ENCODE results near the gene KMT2B.
"Not testable (repeated sequence)": the region's sequence is repeated elsewhere in the genome, so short reads cannot be mapped to it uniquely, and the experiment has no call there.

Gene KMT2B

GRCh38 chr19:35717665-35718344 lies at the start of gene KMT2B:
Gene KMT2B, plus strand, starts transcription at chr19:35718003. Its CDS starts 16 bp downstream, at chr19:35718019.
- DNase-seq (ENCODE audit: low spot score): peak; percentile 99

- no peak for DNase-seq (ENCODE audit: low spot score)
Measured at GRCh38 chr19:35669566-35669965, 48.2 kb upstream of the KMT2B start.

DNA sequence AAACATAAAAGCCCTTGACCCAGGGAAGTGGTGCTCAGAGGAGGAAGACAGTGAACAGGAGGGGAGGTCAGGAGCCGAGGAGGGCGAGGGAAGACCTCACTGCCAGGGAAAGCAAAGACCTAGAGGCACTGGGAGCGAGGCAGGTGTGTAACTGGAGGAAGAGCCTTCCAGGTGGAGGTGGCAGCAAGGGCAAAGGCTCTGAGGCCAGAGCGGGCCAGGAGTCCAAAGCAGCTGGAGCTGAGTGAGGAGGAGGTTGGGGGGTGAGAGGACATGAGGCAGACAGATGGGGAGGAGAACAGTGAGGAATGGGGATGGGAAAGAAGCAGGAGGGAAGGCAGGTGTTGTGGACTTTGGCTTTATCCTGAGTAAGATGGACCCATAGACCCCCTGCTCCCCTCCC lies 47.8 kb upstream of the KMT2B start:
- no peak for DNase-seq (ENCODE audit: low spot score)

DNA sequence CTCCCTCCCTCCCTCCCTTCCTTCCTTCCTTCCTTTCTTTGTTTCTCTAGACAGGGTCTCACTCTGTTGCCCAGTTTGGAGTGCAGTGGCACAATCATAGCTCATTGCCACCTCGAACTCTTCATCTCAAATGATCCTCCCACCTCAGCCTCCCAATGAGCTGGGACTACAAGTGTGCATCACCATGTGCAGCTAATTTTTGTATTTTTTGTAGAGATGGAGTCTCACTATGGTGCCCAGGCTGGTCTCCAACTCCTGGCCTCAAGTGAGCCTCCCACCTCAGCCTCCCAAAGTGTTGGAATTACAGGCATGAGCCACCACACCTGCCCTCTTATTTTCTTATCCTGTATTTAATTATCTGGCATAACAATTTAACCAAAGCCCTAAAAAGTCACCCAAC lies 47.1 kb upstream of the KMT2B start:
- no peak for DNase-seq (ENCODE audit: low spot score)

DNA sequence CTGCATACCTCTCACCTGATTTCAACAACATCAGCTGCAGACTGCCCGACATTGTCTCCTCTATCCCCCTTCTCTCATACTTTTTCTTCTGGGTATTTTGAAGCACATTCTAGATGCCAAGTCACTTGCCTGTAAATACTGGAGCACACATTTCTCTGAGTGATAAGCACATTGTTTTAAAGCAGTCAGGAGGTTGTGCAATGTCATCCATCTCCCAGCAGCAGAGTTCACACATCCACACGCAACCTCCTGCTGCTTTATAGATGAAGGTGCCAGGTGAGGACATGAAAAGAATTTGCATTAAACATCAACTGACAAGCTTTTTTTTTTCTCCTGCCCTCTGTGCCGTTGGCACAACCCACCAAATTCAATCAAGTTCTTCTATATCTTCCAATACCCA lies 46.0 kb upstream of the KMT2B start:
- no peak for DNase-seq (ENCODE audit: low spot score)

DNA sequence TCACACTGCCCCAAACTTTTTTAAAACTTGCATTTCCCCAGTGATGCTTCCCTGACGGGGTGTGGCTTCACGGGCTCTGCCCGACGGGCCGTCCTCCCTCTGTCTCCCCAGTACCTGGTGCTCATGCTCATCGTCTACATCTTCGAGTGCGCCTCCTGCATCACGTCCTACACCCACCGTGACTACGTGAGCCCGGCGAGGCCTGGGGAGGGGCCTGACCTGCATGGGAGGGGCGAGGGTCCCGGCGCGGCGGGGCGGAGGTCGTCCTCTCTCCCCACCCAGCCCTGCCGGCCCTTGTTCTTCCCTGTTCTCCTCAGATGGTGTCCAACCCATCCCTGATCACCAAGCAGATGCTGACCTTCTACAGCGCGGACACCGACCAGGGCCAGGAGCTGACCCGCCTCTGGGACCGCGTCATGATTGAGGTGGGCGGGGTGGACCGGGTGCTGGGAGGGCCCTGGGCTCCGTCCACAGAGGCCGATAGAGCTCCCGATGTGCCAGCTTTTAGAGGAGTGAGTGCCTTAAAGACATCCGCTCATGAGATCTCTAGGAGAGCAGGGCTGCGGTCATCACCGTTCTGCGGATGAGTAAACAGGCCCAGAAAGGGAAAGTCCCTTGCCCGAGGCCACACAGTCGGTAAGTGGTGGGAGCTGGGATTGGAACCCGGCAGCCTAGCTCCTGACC lies 44.5 kb upstream of the KMT2B start:
- DNase-seq (ENCODE audit: low spot score): no peak

DNA sequence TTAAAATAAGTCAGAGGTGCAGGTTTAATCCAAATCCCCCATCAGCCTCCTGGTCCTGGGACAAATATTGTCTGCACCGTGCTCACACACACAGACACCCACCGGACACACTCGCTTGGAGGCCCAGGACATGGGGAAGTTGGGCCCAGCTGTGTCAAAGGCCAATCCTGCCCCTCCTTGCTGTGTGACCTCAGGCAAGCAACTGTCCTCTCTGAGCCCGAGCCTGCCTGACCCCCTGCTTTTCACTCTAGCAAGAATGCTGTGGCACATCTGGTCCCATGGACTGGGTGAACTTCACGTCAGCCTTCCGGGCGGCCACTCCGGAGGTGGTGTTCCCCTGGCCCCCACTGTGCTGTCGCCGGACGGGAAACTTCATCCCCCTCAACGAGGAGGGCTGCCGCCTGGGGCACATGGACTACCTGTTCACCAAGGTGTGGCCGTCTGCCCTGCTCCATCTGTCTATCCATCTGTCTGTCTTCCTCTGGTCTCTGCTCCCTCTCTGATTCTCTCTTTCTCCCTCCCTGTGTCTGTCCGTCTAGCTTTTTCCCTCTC lies 42.1 kb upstream of the KMT2B start:
- DNase-seq (ENCODE audit: low spot score): no peak

GRCh38 chr19:35689836-35690235 lies 28.0 kb upstream of the KMT2B start:
- DNase-seq (ENCODE audit: low spot score): no peak

GRCh38 chr19:35691106-35691505 lies 26.7 kb upstream of the KMT2B start:
- not testable (repeated sequence) for DNase-seq (ENCODE audit: low spot score)

GRCh38 chr19:35692010-35692409 lies 25.8 kb upstream of the KMT2B start:
- DNase-seq (ENCODE audit: low spot score): no peak

DNA sequence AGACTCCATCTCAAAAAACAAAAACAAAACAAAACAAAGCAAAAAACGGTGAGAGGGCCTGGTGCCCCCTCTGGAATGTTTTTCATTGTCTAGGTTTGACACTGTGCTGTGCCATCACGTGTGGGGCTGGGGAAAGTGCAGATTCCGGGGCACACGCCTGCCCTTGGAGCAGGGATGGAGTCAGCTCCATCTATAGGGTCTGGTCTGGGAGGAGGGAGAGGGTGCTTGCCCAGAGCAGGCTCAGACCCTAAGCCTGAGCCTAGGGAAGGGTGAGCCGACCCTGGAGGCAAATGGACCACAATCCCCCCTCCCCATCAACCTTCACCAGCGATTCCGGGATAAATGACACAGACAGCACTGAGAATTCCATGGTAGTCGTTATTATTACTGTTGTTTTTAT lies 24.4 kb upstream of the KMT2B start:
- no peak for DNase-seq (ENCODE audit: low spot score)

- DNase-seq (ENCODE audit: low spot score): peak; percentile 91
Measured at GRCh38 chr19:35693835-35694599, 23.8 kb upstream of the KMT2B start.

DNA sequence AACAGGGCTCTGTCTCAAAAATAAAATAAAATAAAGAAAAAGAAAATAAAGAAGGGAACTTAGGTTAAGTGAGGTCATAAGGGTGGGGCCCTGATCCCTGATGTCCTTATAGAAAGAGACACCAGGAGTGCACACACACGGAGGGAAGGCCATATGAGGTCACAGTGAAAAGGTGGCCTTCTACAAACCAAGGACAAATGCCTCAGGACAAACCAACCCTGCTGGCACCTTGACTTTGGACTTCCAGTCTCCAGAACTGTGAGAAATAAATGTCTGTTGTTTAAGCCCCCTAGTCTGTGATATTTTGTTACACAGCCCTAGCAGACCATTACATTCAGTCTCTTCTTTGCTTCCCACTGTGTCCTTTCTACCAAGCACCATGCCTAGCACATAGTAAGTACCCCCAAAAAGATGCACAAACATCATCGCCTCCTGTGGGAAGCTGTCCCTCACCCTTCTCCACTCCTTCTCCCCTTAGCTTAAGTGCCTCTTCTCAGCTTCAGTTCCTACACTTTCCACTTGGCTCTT lies 21.8 kb upstream of the KMT2B start:
- DNase-seq (ENCODE audit: low spot score): no peak

DNA sequence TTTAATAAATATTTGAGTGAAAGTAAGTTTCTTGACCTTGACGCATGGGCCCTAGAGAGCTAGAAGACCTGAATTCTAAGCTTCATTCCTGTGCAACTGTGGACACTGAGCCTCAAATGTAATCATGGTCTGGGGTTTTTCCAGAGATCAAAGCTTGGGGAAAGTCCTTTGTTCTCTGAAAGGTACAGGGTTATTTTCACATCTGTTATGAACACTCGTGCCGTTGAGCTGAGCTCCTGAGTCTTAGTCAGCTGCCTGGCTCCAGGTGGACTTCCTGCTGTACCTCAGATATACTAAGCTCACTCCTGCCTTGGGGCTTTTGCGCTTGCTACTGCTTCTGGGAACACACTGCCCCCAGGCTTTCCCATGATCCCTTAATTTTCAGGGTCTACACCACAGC lies 21.0 kb upstream of the KMT2B start:
- DNase-seq (ENCODE audit: low spot score): no peak

- peak; percentile 98 for DNase-seq (ENCODE audit: low spot score)
Measured at GRCh38 chr19:35702223-35703012, 15.4 kb upstream of the KMT2B start.

GRCh38 chr19:35703343-35703742 lies 14.5 kb upstream of the KMT2B start:
- no peak for DNase-seq (ENCODE audit: low spot score)

DNA sequence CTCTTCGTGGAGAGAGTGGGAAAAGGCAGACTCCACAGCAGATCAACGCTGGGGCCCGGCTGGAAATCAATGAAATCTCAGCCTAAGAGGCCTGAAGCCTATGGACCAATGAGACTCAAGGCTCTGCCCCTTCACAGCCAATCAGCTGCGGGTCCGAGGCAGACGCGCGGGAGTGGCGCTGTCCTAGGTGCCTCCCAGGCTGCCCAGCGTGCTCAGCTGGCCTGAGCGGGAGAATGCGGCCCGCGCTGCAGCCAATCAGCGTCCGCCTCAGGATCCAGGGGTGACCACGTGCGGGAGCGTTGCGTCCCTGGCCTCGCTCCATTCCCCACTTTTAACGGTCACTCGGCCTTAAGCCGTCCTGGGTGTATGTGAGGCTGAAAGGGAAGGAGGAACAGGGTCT lies 13.6 kb upstream of the KMT2B start, which contains the start of gene ZBTB32:
ZBTB32 (plus strand) TSS at position 341 of the 400 bp plus-strand sequence. CDS start 10,069 bp downstream, outside the sequence.
- DNase-seq (ENCODE audit: low spot score): no peak

GRCh38 chr19:35708391-35708790 lies 9.4 kb upstream of the KMT2B start:
- DNase-seq (ENCODE audit: low spot score): no peak

GRCh38 chr19:35710784-35711723 lies 6.7 kb upstream of the KMT2B start:
- no peak for DNase-seq (ENCODE audit: low spot score)
